K562 (cell line): ENCODE measurements around the gene SSH3. TPM values are rescaled to one million over a fixed set of nuclear protein-coding genes. Genes with fewer than 3 reads are reported as not detected.

Experiments used
- ATAC-seq: fragments of 200-7000 bp; cut with Tn5 transposase; 3 replicates; pipeline ENCODE4 v1.9.1; 2020; ENCODE audit warnings: moderate library complexity
- BruUV-seq: library from RNA; stranded (reverse); fragments of 400-500 nt; replicated peaks from 2 replicates; lab custom pipeline; 2021; lab: Mats Ljungman, UMichigan
- CTCF ChIA-PET: fragments of 300-600 bp; formaldehyde crosslinking; extraction: SDS; loops from one replicate; lab custom pipeline; 2021; ENCODE audit warnings: low intra/inter-chr PET ratio; lab: Yijun Ruan, JAX
- POLR2A ChIA-PET: fragments of 300-600, 350-650 bp; sonication (Branson Sonifier 250); formaldehyde crosslinking; extraction: SDS; loops from one replicate; lab custom pipeline; 2021; ENCODE audit warnings: antibody characterized with exemption, inconsistent platforms; lab: Yijun Ruan, JAX
- DNase-seq, 4 experiments: peaks; one replicate each; pipeline versions ENCODE4 v3.0.0 to v3.0.0-alpha.2; 2011 to 2018; ENCODE audit warnings: low spot score in 3 of 4, mixed read lengths in 3 of 4; ENCODE audit errors: extremely low read depth in 1 of 4
- FAIRE-seq: peaks from 2 replicates; lab custom pipeline; 2011; peaks lifted over from hg19 to GRCh38; lab: Jason Lieb, UNC
- H2AFZ ChIP-seq: 2 replicates; pipeline ENCODE4 v1.6.0; 2011; ENCODE audit warnings: low read depth, low read length, control low read depth, inconsistent platforms
- H3K27ac ChIP-seq: fragments of 200-600 bp; 3 replicates; pipeline ENCODE4 v1.8.0; 2011; ENCODE audit warnings: low read depth, mild to moderate bottlenecking, control low read depth, inconsistent platforms, low read length, moderate library complexity, mixed read lengths; ENCODE audit errors: extremely low read depth
- H3K27me3 ChIP-seq, 2 experiments: fragments of 300-600 bp in 1 of 2; 2 replicates in 1 of 2; 3 replicates in 1 of 2; pipeline versions ENCODE4 v1.6.0 to v1.8.0; 2011; ENCODE audit warnings: inconsistent platforms in 2 of 2, low read length in 2 of 2, mild to moderate bottlenecking in 1 of 2, mixed read lengths in 1 of 2, moderate library complexity in 1 of 2; ENCODE audit not compliant: control insufficient read depth in 2 of 2, insufficient read depth in 2 of 2
- H3K36me3 ChIP-seq: fragments of 300-600 bp; 3 replicates; pipeline ENCODE4 v1.8.0; 2011; ENCODE audit warnings: mild to moderate bottlenecking, low read length, inconsistent platforms; ENCODE audit not compliant: control insufficient read depth, insufficient read depth
- H3K4me1 ChIP-seq, 2 experiments: fragments of 200-600 bp in 1 of 2; replicated peaks in 1 of 2; 2 replicates in 1 of 2; 3 replicates in 1 of 2; pipeline versions ENCODE4 v1.5.1 to v1.8.0; 2011; ENCODE audit warnings: inconsistent platforms in 2 of 2, low read length in 2 of 2, mild to moderate bottlenecking in 1 of 2, mixed read lengths in 1 of 2, moderate library complexity in 1 of 2; ENCODE audit not compliant: control insufficient read depth in 2 of 2, insufficient read depth in 2 of 2
- H3K4me2 ChIP-seq: 2 replicates; pipeline ENCODE4 v1.6.1; 2011; ENCODE audit warnings: low read length, control low read depth, inconsistent platforms, mixed read lengths; ENCODE audit not compliant: insufficient read depth
- H3K4me3 ChIP-seq: fragments of 200-600 bp; sonication (generic), shearing (Covaris generic); 2 replicates; pipeline ENCODE4 v1.5.1; 2016; ENCODE audit warnings: control low read depth, inconsistent platforms
- H3K79me2 ChIP-seq: fragments of 200-600 bp; 3 replicates; pipeline ENCODE4 v1.8.0; 2011; ENCODE audit warnings: low read length, inconsistent platforms; ENCODE audit not compliant: control insufficient read depth, insufficient read depth
- H3K9ac ChIP-seq, 2 experiments: 2 replicates each; pipeline versions ENCODE4 v1.6.0 to v1.6.1; 2011; ENCODE audit warnings: low read depth in 2 of 2, low read length in 2 of 2, control low read depth in 1 of 2, inconsistent platforms in 1 of 2, mild to moderate bottlenecking in 1 of 2, mixed read lengths in 1 of 2; ENCODE audit not compliant: insufficient read depth in 1 of 2
- H3K9me1 ChIP-seq: one replicate; pipeline ENCODE4 v1.6.0; 2011; ENCODE audit warnings: inconsistent platforms, mild to moderate bottlenecking, low read length, moderate library complexity; ENCODE audit not compliant: control insufficient read depth, insufficient read depth
- H3K9me3 ChIP-seq: replicated peaks from 2 replicates; pipeline ENCODE4 v1.5.1; 2011; ENCODE audit warnings: low read depth, low read length, inconsistent platforms; ENCODE audit not compliant: control insufficient read depth, insufficient read depth
- H4K20me1 ChIP-seq: replicated peaks from 2 replicates; pipeline ENCODE4 v1.6.1; 2011; ENCODE audit warnings: low read length, inconsistent platforms, mixed read lengths; ENCODE audit not compliant: control insufficient read depth, insufficient read depth
- HNRNPUL1 ChIP-seq: fragments of 200-400 bp; formaldehyde crosslinking; IDR thresholded peaks from 2 replicates; pipeline ENCODE4 v1.6.1; 2017; ENCODE audit warnings: low read length
- MCM5 ChIP-seq: fragments of 450-650 bp; IDR thresholded peaks from 2 replicates; pipeline ENCODE4 v1.6.1; 2016; ENCODE audit warnings: low read depth
- NCOR1 ChIP-seq: fragments of 450-650 bp; IDR thresholded peaks from 2 replicates; pipeline ENCODE4 v1.6.1; 2016; ENCODE audit warnings: mild to moderate bottlenecking, moderate library complexity
- RBBP5 ChIP-seq: fragments of 200-600 bp; sonication (generic); IDR thresholded peaks from 2 replicates; pipeline ENCODE4 v1.6.1; 2012; ENCODE audit warnings: borderline replicate concordance, mild to moderate bottlenecking, low read length, control low read depth, inconsistent platforms; ENCODE audit not compliant: insufficient read depth, poor library complexity, severe bottlenecking
- ZNF436 ChIP-seq: fragments of 250-450, 450-650 bp; sonication (Bioruptor Pico); formaldehyde crosslinking; IDR thresholded peaks from 2 replicates; pipeline ENCODE4 v1.7.0; 2020; ENCODE audit warnings: mild to moderate bottlenecking
- ZNF507 ChIP-seq: conservative IDR thresholded peaks from 2 replicates; pipeline ENCODE4 v1.6.1; 2017; ENCODE audit warnings: missing genetic modification characterization, missing compliant biosample characterization
- ZNF589 ChIP-seq: fragments of 200-800 bp; sonication (Bioruptor generic); IDR thresholded peaks from 2 replicates; pipeline ENCODE4 v1.6.1; 2016; ENCODE audit warnings: low read depth, missing genetic modification characterization, missing compliant biosample characterization
- ZNF76 ChIP-seq: fragments of 250-450 bp; sonication (Bioruptor Pico); IDR thresholded peaks from 2 replicates; pipeline ENCODE4 v1.4.0; 2020; ENCODE audit warnings: mild to moderate bottlenecking, moderate library complexity, borderline replicate concordance
- ZNF778 ChIP-seq: fragments of 450-650 bp; formaldehyde crosslinking; IDR thresholded peaks from 2 replicates; pipeline ENCODE4 v1.4.0; 2020; ENCODE audit warnings: mild to moderate bottlenecking, moderate library complexity
- WGBS: fragments of 100-300 bp; shearing (Covaris generic); methylation state at CpG from one replicate; pipeline ENCODE4 v1.1.6; 2016; ENCODE audit warnings: low coverage, mixed read lengths; ENCODE audit not compliant: insufficient coverage; ENCODE audit errors: missing lambda C conversion rate; 5-methylcytosine and 5-hydroxymethylcytosine counted together
- in situ Hi-C: fragments of 300-500 bp; cut with MboI; formaldehyde crosslinking; loops from 4 replicates; pipeline ENCODE4 v1.15.0; 2018; ENCODE audit warnings: inconsistent platforms, mixed read lengths
- intact Hi-C: fragments of 100-400 bp; cut with micrococcal nuclease; formaldehyde crosslinking; loops from 2 replicates; pipeline ENCODE4 v1.14.2; 2022
- polyA plus RNA-seq, 8 experiments: library from polyadenylated mRNA; depleted of rRNA in 4 of 8; stranded (reverse) in 5 of 8; unstranded in 3 of 8; fragments of >200 nt; fragmentation: Nextera tagmentation in 2 of 8; fragmentation: Illumina TruSeq in 1 of 8; extraction: Ambion mirVana in 2 of 8; extraction: Trizol in 1 of 8; gene quantifications; 2 replicates each; pipeline versions ENCODE4 v1.2.1 to v1.2.3, GENCODE V29; 2011 to 2014; ENCODE audit warnings: inconsistent platforms in 1 of 8, missing spikeins in 1 of 8
- total RNA-seq, 7 experiments: library from RNA; depleted of rRNA in 6 of 7; stranded (reverse); fragments of >200 nt in 6 of 7; fragmentation: Illumina TruSeq in 2 of 7; extraction: Trizol in 2 of 7; gene quantifications; 2 replicates each; pipeline versions ENCODE4 v1.2.1 to v1.2.3, GENCODE V29; 2011 to 2021; ENCODE audit warnings: low replicate concordance in 1 of 7
- TF ChIP-seq, protein P1 (sequence below): fragments of 250-450 bp; sonication (Bioruptor Pico); IDR thresholded peaks from 2 replicates; pipeline ENCODE4 v1.6.1; 2021; ENCODE audit warnings: mild to moderate bottlenecking
- TF ChIP-seq, protein P2 (sequence below): fragments of 250-450 bp; sonication (Bioruptor Pico); IDR thresholded peaks from 2 replicates; pipeline ENCODE4 v1.4.0; 2020; ENCODE audit warnings: mild to moderate bottlenecking, moderate library complexity, borderline replicate concordance

Gene SSH3
- total and polyA plus RNA-seq, 9 of the 15 experiments (the other 6 are each of a cell fraction or from before 2014, with no cell fraction given) = 0.07 to 1.0 (median 0.24) TPM; not detected in 3

DNA sequence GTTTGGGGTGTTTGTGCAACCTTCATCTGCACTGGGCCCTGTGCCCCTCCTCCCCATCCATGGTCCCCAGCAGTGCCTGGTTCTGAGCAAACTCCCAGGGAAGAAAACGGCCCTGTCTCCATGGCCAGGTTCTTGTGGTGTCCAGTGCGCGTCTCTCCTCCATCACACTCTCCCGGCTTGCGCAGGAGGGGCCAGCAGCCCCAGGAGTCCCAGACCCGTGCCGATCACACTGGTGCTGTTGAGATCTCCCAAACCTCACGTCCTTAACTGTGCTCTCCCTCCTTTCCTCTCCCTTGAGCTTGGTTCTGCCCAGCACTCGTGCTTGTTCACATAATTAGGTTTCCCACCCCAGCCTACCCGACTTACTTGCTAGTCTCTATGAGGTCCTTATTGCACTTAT lies 48.0 kb upstream of the SSH3 start:
- ATAC-seq = no peak
- Histone ChIP-seq H2AFZ (no peak overlapping the region), H3K36me3 (peaks cover 69% of the 10 kb centered on the region), H3K27ac (no peak overlapping the region), H3K9me1 (no peaks in the 10 kb centered on the region), H3K79me2 (no peaks in the 10 kb centered on the region; the same call in 2 of the 3 replicates), H3K27me3 (no peaks in the 10 kb centered on the region), H3K9me3 (no peaks in the 10 kb centered on the region), H3K4me2 (no peak overlapping the region), H3K9ac (peak overlapping the region in 1 of 2 experiments; percentile 22; a peak in 1 of 4 replicates), H3K4me3 (no peak overlapping the region), H4K20me1 (peaks cover 15% of the 10 kb centered on the region; the same call in 1 of the 2 replicates), H3K4me1 (peaks cover 4 to 11% of the 10 kb centered on the region in 2 experiments; a peak in 2 of 5 replicates)
- no peak for FAIRE-seq
- TF ChIP-seq, protein P1, sequence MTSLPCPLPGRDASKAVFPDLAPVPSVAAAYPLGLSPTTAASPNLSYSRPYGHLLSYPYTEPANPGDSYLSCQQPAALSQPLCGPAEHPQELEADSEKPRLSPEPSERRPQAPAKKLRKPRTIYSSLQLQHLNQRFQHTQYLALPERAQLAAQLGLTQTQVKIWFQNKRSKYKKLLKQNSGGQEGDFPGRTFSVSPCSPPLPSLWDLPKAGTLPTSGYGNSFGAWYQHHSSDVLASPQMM = no peak
- no peak for TF ChIP-seq ZNF507 (tag)
- BruUV-seq = no TSS peak
- WGBS = 93% methylated on average over 10 of the region's 10 CpGs
- intact Hi-C loops = no loop called here
- POLR2A ChIA-PET = interaction anchor here (0.6 to 6.8 kb wide), 6 partner anchors 12 to 596 kb away, joined by 3 to 58 read pairs (median 3); no protein-coding TSS in a partner anchor
- in situ Hi-C loops = no loop called here
- CTCF ChIA-PET = no interaction called here
- DNase-seq = no peak

DNA sequence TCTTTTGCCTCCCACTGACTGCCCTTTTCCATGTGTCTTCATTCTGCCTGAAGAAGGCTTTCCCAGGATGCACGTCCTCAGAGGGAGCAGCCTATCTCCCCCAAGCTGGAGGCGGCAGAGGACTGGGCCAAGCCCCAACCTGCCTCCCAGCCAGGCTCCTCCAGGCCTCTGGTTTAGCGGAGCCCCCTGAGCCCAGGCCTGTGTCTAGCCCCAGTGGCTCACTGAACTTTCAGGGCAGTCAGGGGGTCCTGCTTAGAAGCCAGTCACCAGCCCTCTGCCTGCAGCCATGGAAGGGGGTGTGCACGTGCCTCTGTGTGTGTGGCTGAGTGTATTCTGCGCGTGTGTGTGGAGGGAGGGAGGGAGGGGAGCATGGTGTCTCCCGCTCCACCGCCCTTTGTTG lies 47.5 kb upstream of the SSH3 start:
- H3K79me2 ChIP-seq = no peaks in the 10 kb centered on the region; the same call in 2 of the 3 replicates
- H3K9me3 ChIP-seq = no peaks in the 10 kb centered on the region
- peaks cover 64% of the 10 kb centered on the region for H3K36me3 ChIP-seq
- no peak for DNase-seq
- no peak overlapping the region for H3K4me2 ChIP-seq
- ChIA-PET POLR2A (interaction anchor here (0.6 to 6.8 kb wide), 3 partner anchors 16 to 597 kb away, joined by 3 to 58 read pairs (median 4); no protein-coding TSS in a partner anchor), CTCF (no interaction called here)
- no peak for FAIRE-seq
- H4K20me1 ChIP-seq = peaks cover 15% of the 10 kb centered on the region; the same call in 1 of the 2 replicates
- no peaks in the 10 kb centered on the region for H3K27me3 ChIP-seq
- BruUV-seq = no TSS peak
- peak; percentile 4; the same call in 1 of the 3 replicates for ATAC-seq
- no peak overlapping the region for H3K27ac ChIP-seq
- intact Hi-C loops = no loop called here
- H3K4me1 ChIP-seq = peaks cover 4 to 11% of the 10 kb centered on the region in 2 experiments; a peak in 2 of 5 replicates
- H2AFZ ChIP-seq = no peak overlapping the region
- no peaks in the 10 kb centered on the region for H3K9me1 ChIP-seq
- in situ Hi-C loops = no loop called here
- WGBS = 81% methylated on average over 5 of the region's 8 CpGs
- H3K9ac ChIP-seq = peak overlapping the region in 1 of 2 experiments; percentile 67; a peak in 2 of 4 replicates
- H3K4me3 ChIP-seq = no peak overlapping the region
- no peak for TF ChIP-seq ZNF589 (CRISPR knock-in tag)
- no peak for TF ChIP-seq HNRNPUL1
- no peak for TF ChIP-seq MCM5
- no peak for TF ChIP-seq ZNF76 (CRISPR knock-in tag)
- TF ChIP-seq RBBP5 = no peak
- TF ChIP-seq, protein P2, sequence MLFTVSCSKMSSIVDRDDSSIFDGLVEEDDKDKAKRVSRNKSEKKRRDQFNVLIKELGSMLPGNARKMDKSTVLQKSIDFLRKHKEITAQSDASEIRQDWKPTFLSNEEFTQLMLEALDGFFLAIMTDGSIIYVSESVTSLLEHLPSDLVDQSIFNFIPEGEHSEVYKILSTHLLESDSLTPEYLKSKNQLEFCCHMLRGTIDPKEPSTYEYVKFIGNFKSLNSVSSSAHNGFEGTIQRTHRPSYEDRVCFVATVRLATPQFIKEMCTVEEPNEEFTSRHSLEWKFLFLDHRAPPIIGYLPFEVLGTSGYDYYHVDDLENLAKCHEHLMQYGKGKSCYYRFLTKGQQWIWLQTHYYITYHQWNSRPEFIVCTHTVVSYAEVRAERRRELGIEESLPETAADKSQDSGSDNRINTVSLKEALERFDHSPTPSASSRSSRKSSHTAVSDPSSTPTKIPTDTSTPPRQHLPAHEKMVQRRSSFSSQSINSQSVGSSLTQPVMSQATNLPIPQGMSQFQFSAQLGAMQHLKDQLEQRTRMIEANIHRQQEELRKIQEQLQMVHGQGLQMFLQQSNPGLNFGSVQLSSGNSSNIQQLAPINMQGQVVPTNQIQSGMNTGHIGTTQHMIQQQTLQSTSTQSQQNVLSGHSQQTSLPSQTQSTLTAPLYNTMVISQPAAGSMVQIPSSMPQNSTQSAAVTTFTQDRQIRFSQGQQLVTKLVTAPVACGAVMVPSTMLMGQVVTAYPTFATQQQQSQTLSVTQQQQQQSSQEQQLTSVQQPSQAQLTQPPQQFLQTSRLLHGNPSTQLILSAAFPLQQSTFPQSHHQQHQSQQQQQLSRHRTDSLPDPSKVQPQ (CRISPR knock-in tag) = no peak
- no peak for TF ChIP-seq ZNF436 (CRISPR knock-in tag)
- TF ChIP-seq NCOR1 = no peak
- TF ChIP-seq ZNF778 (CRISPR knock-in tag) = no peak
